ENCODE results near the gene CTDSPL2. TPM values are rescaled to one million over a fixed set of nuclear protein-coding genes. Genes with fewer than 3 reads are reported as not detected.

The CTDSPL2 gene
- total RNA-seq, 1 donor from 2014 or later = 85.7 TPM

- TF ChIP-seq CTCF (conservative IDR thresholded peaks at IDR 0.05) = no peak
- Mint-ChIP-seq H3K27me3 (ENCODE audit: low read depth) (no peaks in the 10 kb centered on the region), H3K36me3 (ENCODE audit: low read depth) (peaks cover 11% of the 10 kb centered on the region), H3K9me3 (no peaks in the 10 kb centered on the region), H3K4me1 (peaks cover 28% of the 10 kb centered on the region), H3K27ac (ENCODE audit: unreplicated experiment) (peak overlapping the region; percentile 76), H3K4me3 (peak overlapping the region; percentile 89)
- DNase-seq (ENCODE audit: low read depth, low spot score) = no peak
These were observed 108.3 kb downstream of the CTDSPL2 start for GRCh38 chr15:44535523-44536301.

GRCh38 chr15:44536302-44536961, 109.0 kb downstream of the CTDSPL2 start:
- no peaks in the 10 kb centered on the region for H3K27me3 Mint-ChIP-seq (ENCODE audit: low read depth)
- H3K27ac Mint-ChIP-seq (ENCODE audit: unreplicated experiment) = peak overlapping the region; percentile 76
- TF ChIP-seq CTCF (conservative IDR thresholded peaks at IDR 0.05) = peak; percentile 52
- H3K4me3 Mint-ChIP-seq = peak overlapping the region; percentile 89
- peaks cover 14% of the 10 kb centered on the region for H3K36me3 Mint-ChIP-seq (ENCODE audit: low read depth)
- DNase-seq (ENCODE audit: low read depth, low spot score) = peak; percentile 78
- no peaks in the 10 kb centered on the region for H3K9me3 Mint-ChIP-seq
- H3K4me1 Mint-ChIP-seq = peaks cover 35% of the 10 kb centered on the region

- peaks cover 41% of the 10 kb centered on the region for H3K4me1 Mint-ChIP-seq
- H3K36me3 Mint-ChIP-seq (ENCODE audit: low read depth) = peaks cover 14% of the 10 kb centered on the region
- no peaks in the 10 kb centered on the region for H3K9me3 Mint-ChIP-seq
- DNase-seq (ENCODE audit: low read depth, low spot score) = peak; percentile 78
- H3K27ac Mint-ChIP-seq (ENCODE audit: unreplicated experiment) = peak within 1 kb of the TSS; percentile 94
- H3K27me3 Mint-ChIP-seq (ENCODE audit: low read depth) = no peaks in the 10 kb centered on the region
- H3K4me3 Mint-ChIP-seq = peak within 1 kb of the TSS; percentile 89
- TF ChIP-seq CTCF (conservative IDR thresholded peaks at IDR 0.05) = no peak
These were observed 109.7 kb downstream of the CTDSPL2 start, which contains the start of gene EIF3J for GRCh38 chr15:44536962-44537734. EIF3J (plus strand) TSS chr15:44537147; CDS start chr15:44537195, 48 bp downstream.

GRCh38 chr15:44537735-44538240, 110.4 kb downstream of the CTDSPL2 start:
- TF ChIP-seq CTCF (conservative IDR thresholded peaks at IDR 0.05) = peak; percentile 42
- peaks cover 41% of the 10 kb centered on the region for H3K4me1 Mint-ChIP-seq
- no peak for DNase-seq (ENCODE audit: low read depth, low spot score)
- no peaks in the 10 kb centered on the region for H3K27me3 Mint-ChIP-seq (ENCODE audit: low read depth)
- H3K4me3 Mint-ChIP-seq = peak overlapping the region; percentile 89
- H3K27ac Mint-ChIP-seq (ENCODE audit: unreplicated experiment) = peak overlapping the region; percentile 91
- no peaks in the 10 kb centered on the region for H3K9me3 Mint-ChIP-seq
- peaks cover 14% of the 10 kb centered on the region for H3K36me3 Mint-ChIP-seq (ENCODE audit: low read depth)

- peaks cover 36% of the 10 kb centered on the region for H3K4me1 Mint-ChIP-seq
- no peaks in the 10 kb centered on the region for H3K27me3 Mint-ChIP-seq (ENCODE audit: low read depth)
- peaks cover 15% of the 10 kb centered on the region for H3K36me3 Mint-ChIP-seq (ENCODE audit: low read depth)
- H3K27ac Mint-ChIP-seq (ENCODE audit: unreplicated experiment) = no peak overlapping the region
- H3K4me3 Mint-ChIP-seq = peak overlapping the region; percentile 54
- no peak for TF ChIP-seq CTCF (conservative IDR thresholded peaks at IDR 0.05)
- no peaks in the 10 kb centered on the region for H3K9me3 Mint-ChIP-seq
- no peak for DNase-seq (ENCODE audit: low read depth, low spot score)
These were observed 114.0 kb downstream of the CTDSPL2 start for GRCh38 chr15:44541282-44541958.

All from neural crest cell (in vitro differentiated cells).